ENCODE measurements around the gene PTPA. TPM values are rescaled to one million over a fixed set of nuclear protein-coding genes. Genes with fewer than 3 reads are reported as not detected.

Gene PTPA
- total and polyA plus RNA-seq, 2 donors (not counting 1 experiment from before 2014, with no cell fraction given), result 190 to 203 TPM

DNA sequence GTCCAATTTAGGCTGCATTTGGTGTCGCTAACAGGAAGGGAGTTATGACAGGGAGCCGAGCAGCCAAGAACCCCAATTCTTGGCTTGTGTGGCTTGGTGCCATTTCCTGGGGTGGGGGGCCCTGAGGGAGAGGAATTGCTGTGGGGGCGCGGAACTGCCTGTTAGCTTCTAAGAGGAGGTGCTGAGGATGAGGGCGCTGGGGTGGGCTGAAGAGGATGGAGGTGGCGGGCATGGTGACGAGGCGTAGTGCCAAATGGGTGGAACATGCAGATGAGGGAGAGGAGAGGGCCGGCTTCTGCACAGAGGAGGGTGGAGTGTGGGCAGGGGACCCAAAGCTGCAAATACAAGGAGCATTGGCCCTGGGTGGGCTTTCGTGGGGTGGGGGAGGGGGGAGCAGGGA is 38.9 kb downstream of the PTPA start:
- Histone ChIP-seq H3K36me3 (ENCODE audit: control insufficient read depth, insufficient read depth, low read length) (peaks cover 18% of the 10 kb centered on the region), H3K79me2 (ENCODE audit: control insufficient read depth, insufficient read depth, low read length) (no peaks in the 10 kb centered on the region), H3K27me3 (ENCODE audit: control insufficient read depth, insufficient read depth, low read length) (no peaks in the 10 kb centered on the region), H3K9ac (ENCODE audit: insufficient read depth, low read length) (no peak overlapping the region), H3K4me3 (replicated peaks in 1 of 4; ENCODE audit: control extremely low read depth in 1 of 4, insufficient read depth in 1 of 4, low read depth in 3 of 4, low read length in 4 of 4) (no peak overlapping the region), H3K4me2 (ENCODE audit: extremely low read depth, insufficient read depth, low read length) (no peak overlapping the region), H3K9me3 (ENCODE audit: control insufficient read depth, insufficient read depth, low read depth, low read length) (no peaks in the 10 kb centered on the region), H4K20me1 (ENCODE audit: control insufficient read depth, extremely low read depth, insufficient read depth, low read length) (no peaks in the 10 kb centered on the region), H3K4me1 (ENCODE audit: control insufficient read depth, extremely low read depth, insufficient read depth, low read length) (peaks cover 20% of the 10 kb centered on the region), H2AFZ (ENCODE audit: low read length) (no peak overlapping the region), H3K27ac (ENCODE audit: insufficient read depth, low read length) (no peak overlapping the region)
- TF ChIP-seq EZH2 (IDR thresholded peaks at IDR 0.05; ENCODE audit: low read length, missing control alignments), result no peak
- TF ChIP-seq, protein P1, sequence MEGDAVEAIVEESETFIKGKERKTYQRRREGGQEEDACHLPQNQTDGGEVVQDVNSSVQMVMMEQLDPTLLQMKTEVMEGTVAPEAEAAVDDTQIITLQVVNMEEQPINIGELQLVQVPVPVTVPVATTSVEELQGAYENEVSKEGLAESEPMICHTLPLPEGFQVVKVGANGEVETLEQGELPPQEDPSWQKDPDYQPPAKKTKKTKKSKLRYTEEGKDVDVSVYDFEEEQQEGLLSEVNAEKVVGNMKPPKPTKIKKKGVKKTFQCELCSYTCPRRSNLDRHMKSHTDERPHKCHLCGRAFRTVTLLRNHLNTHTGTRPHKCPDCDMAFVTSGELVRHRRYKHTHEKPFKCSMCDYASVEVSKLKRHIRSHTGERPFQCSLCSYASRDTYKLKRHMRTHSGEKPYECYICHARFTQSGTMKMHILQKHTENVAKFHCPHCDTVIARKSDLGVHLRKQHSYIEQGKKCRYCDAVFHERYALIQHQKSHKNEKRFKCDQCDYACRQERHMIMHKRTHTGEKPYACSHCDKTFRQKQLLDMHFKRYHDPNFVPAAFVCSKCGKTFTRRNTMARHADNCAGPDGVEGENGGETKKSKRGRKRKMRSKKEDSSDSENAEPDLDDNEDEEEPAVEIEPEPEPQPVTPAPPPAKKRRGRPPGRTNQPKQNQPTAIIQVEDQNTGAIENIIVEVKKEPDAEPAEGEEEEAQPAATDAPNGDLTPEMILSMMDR (conservative IDR thresholded peaks at IDR 0.05 in 1 of 2, IDR thresholded peaks at IDR 0.05 in 1 of 2; ENCODE audit: low read depth in 1 of 2, low read length in 2 of 2), result no peak
- no peak for DNase-seq (ENCODE audit: low read depth in 2 of 2)

DNA sequence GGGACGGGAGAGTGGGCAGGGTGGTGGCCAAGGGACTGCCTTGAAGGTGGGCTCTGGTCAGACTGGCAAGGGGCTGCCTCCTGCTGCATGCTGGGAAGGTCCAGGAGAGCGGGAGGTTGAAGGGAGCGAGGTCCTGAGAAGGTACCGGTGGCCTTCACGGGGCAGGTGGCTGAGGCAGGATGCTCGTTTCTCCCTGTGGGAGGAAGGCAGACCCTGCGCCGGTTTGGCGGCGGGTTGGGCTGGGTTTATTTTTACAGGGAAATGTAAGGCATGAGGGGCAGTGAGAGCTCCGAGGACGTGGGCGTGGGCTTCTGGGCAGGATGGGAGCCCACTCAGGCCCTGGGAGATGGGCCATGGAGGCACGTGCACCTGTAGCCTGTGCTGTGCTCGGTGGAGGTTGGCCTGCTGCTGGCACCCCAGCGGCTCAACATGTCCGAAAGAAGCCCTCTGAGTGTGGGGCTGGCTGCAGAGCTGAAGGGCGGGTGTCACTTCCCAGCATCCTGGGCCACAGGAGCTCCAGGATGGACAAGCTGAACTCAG is 39.5 kb downstream of the PTPA start:
- Histone ChIP-seq H3K27me3 (ENCODE audit: control insufficient read depth, insufficient read depth, low read length) (no peaks in the 10 kb centered on the region), H3K79me2 (ENCODE audit: control insufficient read depth, insufficient read depth, low read length) (no peaks in the 10 kb centered on the region), H2AFZ (ENCODE audit: low read length) (no peak overlapping the region), H4K20me1 (ENCODE audit: control insufficient read depth, extremely low read depth, insufficient read depth, low read length) (no peaks in the 10 kb centered on the region), H3K4me1 (ENCODE audit: control insufficient read depth, extremely low read depth, insufficient read depth, low read length) (peaks cover 14% of the 10 kb centered on the region), H3K9ac (ENCODE audit: insufficient read depth, low read length) (no peak overlapping the region), H3K4me2 (ENCODE audit: extremely low read depth, insufficient read depth, low read length) (no peak overlapping the region), H3K36me3 (ENCODE audit: control insufficient read depth, insufficient read depth, low read length) (peaks cover 18% of the 10 kb centered on the region), H3K27ac (ENCODE audit: insufficient read depth, low read length) (no peak overlapping the region), H3K9me3 (ENCODE audit: control insufficient read depth, insufficient read depth, low read depth, low read length) (no peaks in the 10 kb centered on the region), H3K4me3 (replicated peaks in 1 of 4; ENCODE audit: control extremely low read depth in 1 of 4, insufficient read depth in 1 of 4, low read depth in 3 of 4, low read length in 4 of 4) (no peak overlapping the region)
- no peak for DNase-seq (ENCODE audit: low read depth in 2 of 2)
- TF ChIP-seq EZH2 (IDR thresholded peaks at IDR 0.05; ENCODE audit: low read length, missing control alignments), result no peak
- TF ChIP-seq, protein P1 (conservative IDR thresholded peaks at IDR 0.05 in 1 of 2, IDR thresholded peaks at IDR 0.05 in 1 of 2; ENCODE audit: low read depth in 1 of 2, low read length in 2 of 2), result no peak

DNA sequence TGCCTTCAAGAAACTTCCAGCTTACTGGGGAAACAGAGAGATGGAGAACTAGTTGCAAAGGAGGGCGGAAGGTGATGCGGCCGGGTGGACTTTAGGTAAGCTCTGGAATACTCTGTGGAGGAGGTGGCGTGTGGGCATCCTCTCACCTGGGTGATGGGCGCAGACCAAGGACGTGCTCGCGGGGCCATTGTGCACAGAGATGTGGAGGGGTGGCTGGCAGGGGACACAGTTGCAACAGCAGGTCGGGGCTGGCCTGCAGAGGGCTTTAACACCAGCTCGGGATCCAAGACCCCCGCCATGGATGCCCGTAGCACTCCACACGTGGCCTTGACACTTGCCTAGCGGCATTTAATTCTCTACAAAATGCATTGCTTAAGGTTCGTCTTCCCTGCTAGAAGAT is 40.3 kb downstream of the PTPA start:
- H3K36me3 ChIP-seq (ENCODE audit: control insufficient read depth, insufficient read depth, low read length), result peaks cover 18% of the 10 kb centered on the region
- no peak overlapping the region for H3K4me3 ChIP-seq (replicated peaks in 1 of 4; ENCODE audit: control extremely low read depth in 1 of 4, insufficient read depth in 1 of 4, low read depth in 3 of 4, low read length in 4 of 4)
- no peak overlapping the region for H3K27ac ChIP-seq (ENCODE audit: insufficient read depth, low read length)
- no peak for TF ChIP-seq EZH2 (IDR thresholded peaks at IDR 0.05; ENCODE audit: low read length, missing control alignments)
- TF ChIP-seq, protein P1 (conservative IDR thresholded peaks at IDR 0.05 in 1 of 2, IDR thresholded peaks at IDR 0.05 in 1 of 2; ENCODE audit: low read depth in 1 of 2, low read length in 2 of 2), result no peak
- no peaks in the 10 kb centered on the region for H3K27me3 ChIP-seq (ENCODE audit: control insufficient read depth, insufficient read depth, low read length)
- peaks cover 8% of the 10 kb centered on the region for H3K4me1 ChIP-seq (ENCODE audit: control insufficient read depth, extremely low read depth, insufficient read depth, low read length)
- no peaks in the 10 kb centered on the region for H4K20me1 ChIP-seq (ENCODE audit: control insufficient read depth, extremely low read depth, insufficient read depth, low read length)
- no peak for DNase-seq (ENCODE audit: low read depth in 2 of 2)
- no peaks in the 10 kb centered on the region for H3K9me3 ChIP-seq (ENCODE audit: control insufficient read depth, insufficient read depth, low read depth, low read length)
- no peak overlapping the region for H3K4me2 ChIP-seq (ENCODE audit: extremely low read depth, insufficient read depth, low read length)
- no peak overlapping the region for H3K9ac ChIP-seq (ENCODE audit: insufficient read depth, low read length)
- no peak overlapping the region for H2AFZ ChIP-seq (ENCODE audit: low read length)
- no peaks in the 10 kb centered on the region for H3K79me2 ChIP-seq (ENCODE audit: control insufficient read depth, insufficient read depth, low read length)
